ENCODE results near the gene LIF. TPM values are rescaled to one million over a fixed set of nuclear protein-coding genes. Genes with fewer than 3 reads are reported as not detected.

The LIF gene
- total and polyA plus RNA-seq, 2 donors (not counting 3 experiments of a cell fraction or from before 2014, with no cell fraction given) = 0.12 to 0.27 TPM

GRCh38 chr22:30227438-30228228 is 18.9 kb downstream of the LIF start:
- H3K79me2 ChIP-seq (ENCODE audit: control insufficient read depth, insufficient read depth, low read length) = no peaks in the 10 kb centered on the region
- H3K4me1 ChIP-seq (ENCODE audit: control insufficient read depth, extremely low read depth, insufficient read depth, low read length) = no peaks in the 10 kb centered on the region
- intact Hi-C loops (cut with micrococcal nuclease) = no loop called here
- H3K9me1 ChIP-seq (replicated peaks; ENCODE audit: control insufficient read depth, extremely low read depth, insufficient read depth, low read length) = no peaks in the 10 kb centered on the region
- no peak overlapping the region for H2AFZ ChIP-seq (ENCODE audit: low read depth, low read length)
- BruUV-seq (replicated peaks) = no TSS peak
- no peaks in the 10 kb centered on the region for H3K36me3 ChIP-seq (ENCODE audit: control insufficient read depth in 2 of 2, extremely low read depth in 1 of 2, insufficient read depth in 2 of 2, low read length in 2 of 2)
- dilution Hi-C loops (cut with MboI; ENCODE audit: extremely low pct_ligation_motif_present, low sequenced_read_pairs) = no loop called here
- peaks cover 11 to 21% of the 10 kb centered on the region in 2 experiments for H3K27me3 ChIP-seq (ENCODE audit: control insufficient read depth in 2 of 2, insufficient read depth in 2 of 2, low read length in 2 of 2)
- ChIA-PET CTCF (interaction anchor here (0.8 kb wide), 1 partner anchor 32 kb away, joined by 3 read pairs; no protein-coding TSS in a partner anchor), POLR2A (no interaction called here)
- DNase-seq (ENCODE audit: low read depth, low spot score) (no peak), FAIRE-seq (no peak)
- no peak overlapping the region for H3K27ac ChIP-seq (ENCODE audit: insufficient read depth, low read depth, low read length)
- no peak overlapping the region for H3K9ac ChIP-seq (replicated peaks; ENCODE audit: extremely low read depth, insufficient read depth, low read length)
- TF ChIP-seq POLR2AphosphoS5 (IDR thresholded peaks at IDR 0.05; ENCODE audit: insufficient read depth, low read depth, low read length) (no peak), POLR2A (IDR thresholded peaks at IDR 0.05; ENCODE audit: low read depth, low read length) (no peak), MAX (IDR thresholded peaks at IDR 0.05; ENCODE audit: insufficient read depth, insufficient read length) (no peak), FOS (IDR thresholded peaks at IDR 0.05; ENCODE audit: borderline replicate concordance, insufficient read depth, low read length) (no peak), GATA2 (IDR thresholded peaks at IDR 0.05; ENCODE audit: insufficient read depth, insufficient read length, low read depth, low read length) (no peak), EZH2 (IDR thresholded peaks at IDR 0.05; ENCODE audit: borderline replicate concordance, low read depth, low read length, severe bottlenecking) (no peak), MYC (IDR thresholded peaks at IDR 0.05; ENCODE audit: low read depth, low read length) (no peak), CTCF (IDR thresholded peaks at IDR 0.05; ENCODE audit: extremely low read depth in 1 of 2, insufficient read depth in 1 of 2, low read depth in 1 of 2, low read length in 2 of 2) (no peak), JUN (IDR thresholded peaks at IDR 0.05; ENCODE audit: borderline replicate concordance, insufficient read depth, insufficient read length, low read depth) (no peak)
- no peak overlapping the region for H3K4me2 ChIP-seq (ENCODE audit: insufficient read depth, low read length)
- no peaks in the 10 kb centered on the region for H3K9me3 ChIP-seq (replicated peaks; ENCODE audit: control insufficient read depth, insufficient read depth, low read length)
- no peaks in the 10 kb centered on the region for H4K20me1 ChIP-seq (replicated peaks; ENCODE audit: control insufficient read depth, extremely low read depth, insufficient read depth, low read length)
- no peak overlapping the region for H3K4me3 ChIP-seq (replicated peaks in 1 of 3; ENCODE audit: insufficient read depth in 1 of 3, low read depth in 1 of 3, low read length in 3 of 3)
